Tibial nerve (tissue), 4 donors: ENCODE measurements around the gene CKAP4. TPM values are rescaled to one million over a fixed set of nuclear protein-coding genes. Genes with fewer than 3 reads are reported as not detected.

Source experiments
- DNase-seq, 2 donors: peaks; one replicate each; pipeline ENCODE4 v3.0.0-alpha.2; 2019; ENCODE audit warnings: low spot score in 2 of 2
- H3K27ac ChIP-seq, 4 donors: fragments of 200-600 bp; sonication (generic) in 3 of 4; one replicate each; pipeline ENCODE4 v1.5.1; 2017 to 2019; ENCODE audit warnings: mild to moderate bottlenecking in 1 of 4
- H3K27me3 ChIP-seq, 2 donors: fragments of 200-600 bp; sonication (generic) in 1 of 2; one replicate each; pipeline versions ENCODE4 v1.5.1 to v1.6.0; 2017 to 2019
- H3K36me3 ChIP-seq, 3 donors: fragments of 200-600 bp; sonication (generic); one replicate each; pipeline ENCODE4 v1.5.1; 2018 to 2019
- H3K4me1 ChIP-seq, 4 donors: fragments of 200-600 bp; sonication (generic) in 3 of 4; one replicate each; pipeline ENCODE4 v1.5.1; 2017 to 2019
- H3K4me3 ChIP-seq, 4 donors: fragments of 200-600 bp; sonication (generic) in 3 of 4; one replicate each; pipeline ENCODE4 v1.5.1; 2017 to 2019; ENCODE audit warnings: mild to moderate bottlenecking in 1 of 4, moderate library complexity in 1 of 4
- H3K9me3 ChIP-seq, 4 donors: fragments of 200-600 bp; sonication (generic) in 3 of 4; one replicate each; pipeline ENCODE4 v1.5.1; 2017 to 2019
- CTCF ChIP-seq, 5 experiments: fragments of 200-600 bp in 3 of 5; fragments of 450-650 bp in 2 of 5; sonication (generic) in 3 of 5; IDR thresholded peaks; one replicate each; pipeline ENCODE4 v1.5.1; 2016 to 2019; ENCODE audit warnings: antibody characterized with exemption in 5 of 5, mild to moderate bottlenecking in 3 of 5, moderate library complexity in 2 of 5
- EP300 ChIP-seq, 2 donors: sonication (generic); formaldehyde crosslinking; IDR thresholded peaks; one replicate each; pipeline ENCODE4 v1.6.1; 2017; ENCODE audit warnings: antibody characterized with exemption in 2 of 2, mild to moderate bottlenecking in 1 of 2
- POLR2A ChIP-seq, 2 donors: fragments of 450-650 bp; IDR thresholded peaks; one replicate each; pipeline ENCODE4 v1.6.1; 2017; ENCODE audit warnings: antibody characterized with exemption in 2 of 2, mild to moderate bottlenecking in 2 of 2, moderate library complexity in 2 of 2
- WGBS, 2 donors: methylation state at CpG; one replicate each; pipeline ENCODE4 v1.1.5; 2018; 5-methylcytosine and 5-hydroxymethylcytosine counted together
- total RNA-seq, 4 donors: library from RNA; depleted of rRNA; stranded (reverse); fragments of >200 nt; gene quantifications; one replicate each; pipeline ENCODE4 v1.1.0, GENCODE V29; 2016

The CKAP4 gene
- total RNA-seq, 4 donors from 2014 or later = 29.9 to 49.5 (median 38.7) TPM

GRCh38 chr12:106249411-106250135, 1.8 kb upstream of the CKAP4 start:
- no peak overlapping the region for H3K4me3 ChIP-seq
- no peak for TF ChIP-seq POLR2A (IDR thresholded peaks at IDR 0.05)
- TF ChIP-seq EP300 (IDR thresholded peaks at IDR 0.05) = no peak
- no peak for TF ChIP-seq CTCF (IDR thresholded peaks at IDR 0.05)
- H3K4me1 ChIP-seq = peaks cover 0 to 38% (median 24%) of the 10 kb centered on the region in 4 donors
- WGBS, 2 donors = 72 to 79% methylated on average over 5 of the region's 5 CpGs
- H3K27me3 ChIP-seq = no peaks in the 10 kb centered on the region
- H3K27ac ChIP-seq = peak overlapping the region in 3 of 4 donors; percentile 98 to 100 (median 98)
- no peaks in the 10 kb centered on the region for H3K9me3 ChIP-seq
- no peak for DNase-seq
- H3K36me3 ChIP-seq = no peaks in the 10 kb centered on the region

GRCh38 chr12:106248846-106249371, 1.1 kb upstream of the CKAP4 start:
- Histone ChIP-seq H3K4me3 (peak overlapping the region; percentile 52 to 89 (median 83)), H3K4me1 (peaks cover 0 to 43% (median 26%) of the 10 kb centered on the region in 4 donors), H3K27me3 (no peaks in the 10 kb centered on the region), H3K36me3 (peaks cover 0 to 2% (median 0%) of the 10 kb centered on the region in 3 donors), H3K9me3 (no peaks in the 10 kb centered on the region), H3K27ac (peak overlapping the region; percentile 98 to 100 (median 98))
- no peak for TF ChIP-seq EP300 (IDR thresholded peaks at IDR 0.05)
- TF ChIP-seq POLR2A (IDR thresholded peaks at IDR 0.05) = no peak
- TF ChIP-seq CTCF (IDR thresholded peaks at IDR 0.05) = no peak
- DNase-seq = no peak
- WGBS, 2 donors = 14 to 16% methylated on average over 12 of the region's 12 CpGs

DNA sequence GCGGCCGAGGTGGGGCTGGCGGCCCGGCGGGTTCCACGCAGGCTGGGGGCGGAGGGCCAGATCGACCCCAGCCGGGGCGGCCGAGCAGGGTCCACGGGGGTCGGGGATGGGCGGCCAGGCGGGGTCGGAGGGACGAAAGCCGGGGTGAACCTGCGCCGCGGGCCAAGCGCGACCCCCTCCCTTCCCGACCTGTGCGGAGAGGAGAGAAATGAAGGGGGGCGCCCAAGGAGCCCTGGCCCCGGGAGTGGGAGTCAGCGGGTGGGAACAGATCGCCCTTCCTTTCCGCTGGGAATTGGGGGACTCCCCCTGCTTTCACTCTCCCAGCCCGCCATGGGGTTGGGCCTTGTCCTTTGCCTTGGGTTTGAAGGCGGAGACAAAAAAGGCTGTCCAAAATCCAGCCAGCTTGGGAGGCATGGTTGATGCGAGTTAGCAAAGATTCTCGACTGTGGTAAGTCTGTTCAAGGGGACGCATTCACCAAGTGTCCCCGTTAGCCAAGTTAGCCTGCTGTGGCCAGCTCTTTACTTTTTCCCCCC, 559 bp upstream of the CKAP4 start:
- Histone ChIP-seq H3K9me3 (no peaks in the 10 kb centered on the region), H3K27me3 (no peaks in the 10 kb centered on the region), H3K36me3 (peaks cover 0 to 8% (median 0%) of the 10 kb centered on the region in 3 donors), H3K4me3 (peak overlapping the region; percentile 52 to 89 (median 83)), H3K27ac (peak overlapping the region; percentile 98 to 100 (median 98)), H3K4me1 (peaks cover 0 to 48% (median 26%) of the 10 kb centered on the region in 4 donors)
- WGBS, 2 donors = 0 to 2% methylated on average over 29 to 33 of the region's 36 CpGs
- DNase-seq = peak in 1 of 2 donors; percentile 67
- peak in 1 of 2 donors; percentile 4 for TF ChIP-seq EP300 (IDR thresholded peaks at IDR 0.05)
- TF ChIP-seq POLR2A (IDR thresholded peaks at IDR 0.05) = no peak

- Histone ChIP-seq H3K27me3 (no peaks in the 10 kb centered on the region), H3K27ac (peak overlapping the region; percentile 98 to 99 (median 98)), H3K9me3 (no peaks in the 10 kb centered on the region), H3K36me3 (peaks cover 0 to 17% (median 0%) of the 10 kb centered on the region in 3 donors), H3K4me1 (peaks cover 0 to 59% (median 26%) of the 10 kb centered on the region in 4 donors), H3K4me3 (peak overlapping the region; percentile 83 to 92 (median 86))
- peak; percentile 49 to 59 for DNase-seq
- peak in 1 of 5 experiments; percentile 4 for TF ChIP-seq CTCF (IDR thresholded peaks at IDR 0.05)
- peak in 1 of 2 donors; percentile 16 for TF ChIP-seq EP300 (IDR thresholded peaks at IDR 0.05)
- no peak for TF ChIP-seq POLR2A (IDR thresholded peaks at IDR 0.05)
- WGBS, 2 donors = 2% methylated on average over 33 to 38 of the region's 71 CpGs
Observed at GRCh38 chr12:106246891-106247673, 738 bp downstream of the CKAP4 start.

DNA sequence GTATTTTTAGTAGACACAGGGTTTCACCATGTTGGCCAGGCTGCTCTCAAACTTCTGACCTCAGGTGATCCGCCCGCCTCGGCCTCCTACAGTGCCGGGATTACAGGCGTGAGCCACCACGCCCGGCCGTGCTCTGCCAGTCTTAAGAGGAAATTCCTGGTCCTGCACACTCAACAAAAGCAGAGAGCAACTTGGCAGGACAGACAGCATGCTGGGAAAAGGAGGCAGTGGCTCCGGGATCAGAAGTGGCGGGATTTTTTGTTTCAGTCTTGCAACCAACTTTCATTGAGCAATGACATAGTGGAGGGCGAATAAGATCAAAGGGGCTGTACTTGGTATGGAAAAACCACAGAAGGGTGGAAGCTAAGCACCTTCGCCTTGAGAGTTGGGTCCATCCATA, 2.1 kb downstream of the CKAP4 start:
- Histone ChIP-seq H3K27me3 (no peaks in the 10 kb centered on the region), H3K36me3 (peaks cover 0 to 18% (median 0%) of the 10 kb centered on the region in 3 donors), H3K27ac (peak overlapping the region in 3 of 4 donors; percentile 98), H3K4me1 (peaks cover 0 to 55% (median 26%) of the 10 kb centered on the region in 4 donors), H3K4me3 (peak overlapping the region in 2 of 4 donors; percentile 83), H3K9me3 (no peaks in the 10 kb centered on the region)
- WGBS, 2 donors = 37 to 62% methylated on average over 9 to 12 of the region's 12 CpGs
- no peak for TF ChIP-seq EP300 (IDR thresholded peaks at IDR 0.05)
- no peak for TF ChIP-seq CTCF (IDR thresholded peaks at IDR 0.05)
- no peak for TF ChIP-seq POLR2A (IDR thresholded peaks at IDR 0.05)
- DNase-seq = no peak
